ENCODE data around the gene CPT1C. TPM values are rescaled to one million over a fixed set of nuclear protein-coding genes. Genes with fewer than 3 reads are reported as not detected.
A peak's percentile ranks its signal among the peaks of the same experiment; 100 is the strongest.

The CPT1C gene
- total RNA-seq, 1 experiment from 2014 or later: 20.4 TPM

DNA sequence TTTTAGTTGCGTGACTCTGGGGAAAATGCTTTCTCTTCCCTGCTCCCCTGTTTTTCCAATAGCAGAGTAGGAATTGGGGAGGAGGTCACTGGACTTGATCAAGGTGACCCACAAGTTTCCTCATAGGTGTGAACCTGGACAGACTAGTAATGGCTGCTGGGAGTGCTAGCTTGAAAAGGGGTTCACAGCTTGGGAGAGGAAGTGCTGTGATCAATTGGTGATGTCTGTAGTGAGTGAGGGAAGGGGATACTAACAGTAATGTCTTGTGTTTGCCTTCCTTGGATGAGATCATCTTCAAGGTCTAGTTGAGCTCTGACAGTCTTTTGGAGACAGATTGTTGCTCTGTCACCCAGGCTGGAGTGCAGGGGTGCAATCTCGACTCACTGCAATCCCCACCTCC is 23.4 kb upstream of the CPT1C start:
- H3K27me3 ChIP-seq: no peaks in the 10 kb centered on the region
- no peaks in the 10 kb centered on the region for H3K9me3 ChIP-seq (replicated peaks)
- peaks cover 3% of the 10 kb centered on the region for H3K36me3 ChIP-seq
- H3K4me3 ChIP-seq: no peak overlapping the region
- no peak for DNase-seq
- H3K27ac ChIP-seq: no peak overlapping the region
- 0 out of 2 replicates have a peak, but pooled peaks cover 3% of the 10 kb centered on the region for H3K4me1 ChIP-seq

- Histone ChIP-seq H3K4me3 (no peak overlapping the region), H3K9me3 (replicated peaks) (no peaks in the 10 kb centered on the region), H3K27ac (no peak overlapping the region), H3K4me1 (no peaks in the 10 kb centered on the region), H3K36me3 (peaks cover 3% of the 10 kb centered on the region), H3K27me3 (no peaks in the 10 kb centered on the region)
- no peak for DNase-seq
Measured at GRCh38 chr19:49669516-49669915, 21.4 kb upstream of the CPT1C start.

GRCh38 chr19:49672131-49672919 is 18.6 kb upstream of the CPT1C start:
- no peaks in the 10 kb centered on the region for H3K4me1 ChIP-seq
- no peak overlapping the region for H3K27ac ChIP-seq
- no peaks in the 10 kb centered on the region for H3K27me3 ChIP-seq
- no peak overlapping the region for H3K4me3 ChIP-seq
- peak; percentile 65 to 72 for DNase-seq
- no peaks in the 10 kb centered on the region for H3K9me3 ChIP-seq (replicated peaks)
- H3K36me3 ChIP-seq: peaks cover 3% of the 10 kb centered on the region

DNA sequence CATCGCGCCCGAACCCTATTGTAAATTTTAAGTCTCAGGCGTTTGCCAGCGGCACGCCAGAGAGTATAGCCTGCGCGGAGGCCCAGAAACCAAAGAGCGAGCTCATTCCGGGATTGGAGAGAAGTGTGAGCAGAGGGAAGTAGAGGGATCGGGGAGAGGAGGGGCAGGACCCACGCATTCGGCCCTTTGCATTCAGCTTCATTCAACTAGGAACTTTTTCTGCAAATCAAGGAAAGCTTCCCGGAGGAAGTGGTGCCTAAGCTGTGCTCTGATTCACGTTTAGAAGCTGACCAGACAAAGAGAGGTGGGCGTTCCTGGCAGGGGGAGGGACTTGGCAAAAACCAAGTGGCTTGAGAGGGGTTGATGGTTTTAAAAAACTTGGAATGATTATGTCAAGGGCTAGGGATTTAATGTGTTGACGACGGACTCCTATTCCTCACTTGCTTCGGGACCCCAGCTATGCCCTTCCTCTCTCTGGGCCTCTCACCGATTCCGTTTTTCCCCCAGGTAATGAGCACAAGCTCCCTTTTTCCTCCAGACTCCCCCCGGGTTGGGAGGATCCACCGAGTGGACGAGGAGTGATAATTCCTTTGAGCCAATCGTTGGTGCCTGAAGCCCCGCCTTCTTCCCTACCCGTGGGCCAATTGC is 14.7 kb upstream of the CPT1C start:
- H3K4me3 ChIP-seq: peak overlapping the region; percentile 94
- peaks cover 18% of the 10 kb centered on the region for H3K4me1 ChIP-seq
- no peaks in the 10 kb centered on the region for H3K27me3 ChIP-seq
- peaks cover 11% of the 10 kb centered on the region for H3K36me3 ChIP-seq
- H3K27ac ChIP-seq: peak overlapping the region; percentile 98
- peak in 1 of 2 experiments; percentile 84 for DNase-seq
- no peaks in the 10 kb centered on the region for H3K9me3 ChIP-seq (replicated peaks)

DNA sequence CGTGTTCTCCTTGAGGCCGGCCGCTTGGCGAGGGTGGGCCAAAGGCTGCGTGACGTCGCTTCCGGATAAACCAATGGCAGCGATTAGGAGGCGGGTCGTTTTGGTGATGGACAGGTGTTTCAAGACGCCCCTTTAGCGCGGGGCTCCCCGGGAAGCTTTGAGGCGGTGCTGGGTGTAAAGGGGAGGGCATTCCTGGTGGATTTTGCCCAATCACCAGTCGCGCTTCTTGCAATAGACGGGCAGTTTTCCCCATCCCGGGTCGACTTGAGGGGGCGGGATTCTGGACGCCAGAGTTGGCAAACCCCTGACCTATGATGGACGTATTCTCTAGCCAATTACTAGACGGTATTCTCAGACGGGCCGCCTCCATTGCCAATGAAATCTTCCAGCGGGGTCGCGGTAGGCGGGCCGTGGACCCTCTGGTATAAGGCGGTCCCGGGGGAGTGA is 14.1 kb upstream of the CPT1C start:
- Histone ChIP-seq H3K27me3 (no peaks in the 10 kb centered on the region), H3K4me3 (peak overlapping the region; percentile 94), H3K36me3 (peaks cover 16% of the 10 kb centered on the region), H3K4me1 (peaks cover 18% of the 10 kb centered on the region), H3K9me3 (replicated peaks) (no peaks in the 10 kb centered on the region), H3K27ac (peak overlapping the region; percentile 98)
- peak; percentile 100 for DNase-seq

GRCh38 chr19:49677231-49677900 is 13.6 kb upstream of the CPT1C start, which contains the start of gene PRMT1:
TSS of gene PRMT1 (plus strand) at chr19:49677271. CDS start at chr19:49677281, 10 bp downstream.
- Histone ChIP-seq H3K4me1 (peaks cover 18% of the 10 kb centered on the region), H3K9me3 (replicated peaks) (no peaks in the 10 kb centered on the region), H3K36me3 (peaks cover 22% of the 10 kb centered on the region), H3K27ac (peak within 1 kb of the TSS; percentile 98), H3K27me3 (no peaks in the 10 kb centered on the region), H3K4me3 (peak within 1 kb of the TSS; percentile 94)
- peak; percentile 67 to 68 for DNase-seq

DNA sequence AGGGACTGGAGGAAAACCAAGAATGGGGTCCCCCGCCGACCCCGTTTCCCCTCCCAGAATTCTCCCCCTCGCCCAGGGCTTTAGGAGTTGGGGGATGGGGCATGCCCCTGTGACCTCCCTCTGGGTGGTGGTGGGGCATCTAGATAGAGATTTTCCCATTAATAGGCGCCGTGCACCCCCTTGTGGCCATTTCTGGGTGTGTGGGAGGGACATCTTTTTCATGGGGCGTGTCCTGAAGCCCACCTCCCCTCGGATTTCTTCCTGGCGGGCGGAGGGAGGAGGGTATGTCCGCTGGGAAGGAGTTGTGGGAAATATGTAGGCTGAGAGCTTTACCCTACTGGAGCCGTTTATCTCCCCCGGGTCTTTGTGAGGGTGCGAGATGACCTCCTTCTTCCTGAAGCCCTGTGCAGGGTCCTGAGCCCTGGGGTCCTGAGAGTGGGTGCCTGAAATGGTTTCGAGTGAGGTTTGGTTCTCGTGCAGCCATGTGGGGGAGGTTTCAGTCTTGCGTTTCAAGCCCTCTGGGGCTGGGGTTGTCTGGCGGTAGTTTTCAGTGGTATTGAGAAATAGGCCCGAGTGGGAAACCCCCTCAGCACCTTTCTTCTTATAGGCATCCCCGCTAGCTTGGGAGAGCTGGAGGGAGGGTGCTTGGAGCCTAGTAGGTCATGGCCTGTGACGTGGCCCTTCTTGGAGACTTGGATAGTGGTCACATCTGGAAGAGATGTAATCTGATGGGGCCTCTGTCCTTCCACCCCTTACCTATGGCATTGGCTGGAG is 12.8 kb upstream of the CPT1C start:
- H3K4me3 ChIP-seq: peak overlapping the region; percentile 94
- H3K9me3 ChIP-seq (replicated peaks): no peaks in the 10 kb centered on the region
- peak; percentile 87 to 93 for DNase-seq
- no peaks in the 10 kb centered on the region for H3K27me3 ChIP-seq
- peaks cover 29% of the 10 kb centered on the region for H3K36me3 ChIP-seq
- peak overlapping the region; percentile 98 for H3K27ac ChIP-seq
- H3K4me1 ChIP-seq: peaks cover 18% of the 10 kb centered on the region

GRCh38 chr19:49678985-49679770 is 11.7 kb upstream of the CPT1C start:
- peak overlapping the region; percentile 50 for H3K27ac ChIP-seq

DNA sequence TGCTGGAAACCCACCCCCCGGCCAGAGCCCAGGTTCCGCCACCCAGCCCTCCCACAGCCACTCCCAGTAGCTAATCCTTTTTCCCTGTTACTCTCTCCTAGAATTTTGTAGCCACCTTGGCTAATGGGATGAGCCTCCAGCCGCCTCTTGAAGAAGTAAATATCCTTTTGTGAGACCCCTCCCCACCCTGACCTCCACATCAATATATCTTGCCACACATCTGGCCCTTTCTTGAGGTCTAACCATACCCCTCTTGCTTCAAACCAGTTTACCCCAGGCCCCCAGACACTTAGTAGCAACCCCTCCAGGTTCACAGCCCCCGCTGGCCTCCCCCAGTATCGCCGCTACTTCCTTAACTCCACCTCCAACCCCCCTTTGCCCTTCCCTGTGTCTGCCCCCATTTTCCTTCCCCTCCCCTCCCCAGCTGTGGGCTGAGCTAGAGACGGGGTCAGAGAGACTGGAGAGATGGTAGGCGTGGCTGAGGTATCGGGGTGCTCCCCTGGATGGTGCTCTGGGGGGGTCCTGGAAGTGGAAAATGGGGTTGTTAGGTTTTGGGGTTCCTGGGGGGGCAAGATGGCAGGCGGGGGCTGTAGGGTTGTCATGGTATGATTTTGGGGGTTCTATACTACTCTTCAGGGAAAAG is 11.0 kb upstream of the CPT1C start:
- H3K4me1 ChIP-seq: peaks cover 18% of the 10 kb centered on the region
- no peaks in the 10 kb centered on the region for H3K27me3 ChIP-seq
- peak in 1 of 2 experiments; percentile 41 for DNase-seq
- H3K27ac ChIP-seq: peak overlapping the region; percentile 50
- peak overlapping the region; percentile 94 for H3K4me3 ChIP-seq
- H3K36me3 ChIP-seq: peaks cover 46% of the 10 kb centered on the region
- no peaks in the 10 kb centered on the region for H3K9me3 ChIP-seq (replicated peaks)

More at GRCh38 chr19:49678985-49679770, 11.7 kb upstream of the CPT1C start:
- DNase-seq: peak; percentile 78 to 83
- Histone ChIP-seq H3K4me1 (peaks cover 18% of the 10 kb centered on the region), H3K27me3 (no peaks in the 10 kb centered on the region), H3K4me3 (peak overlapping the region; percentile 94), H3K9me3 (replicated peaks) (no peaks in the 10 kb centered on the region), H3K36me3 (peaks cover 39% of the 10 kb centered on the region)

- no peaks in the 10 kb centered on the region for H3K9me3 ChIP-seq (replicated peaks)
- H3K27ac ChIP-seq: peak overlapping the region; percentile 50; the same call in 1 of the 2 replicates
- peaks cover 18% of the 10 kb centered on the region for H3K4me1 ChIP-seq
- H3K36me3 ChIP-seq: peaks cover 53% of the 10 kb centered on the region
- H3K4me3 ChIP-seq: peak overlapping the region; percentile 94; the same call in 1 of the 2 replicates
- no peaks in the 10 kb centered on the region for H3K27me3 ChIP-seq
- DNase-seq: peak; percentile 92 to 95
Measured at GRCh38 chr19:49680421-49681351, 10.2 kb upstream of the CPT1C start.

DNA sequence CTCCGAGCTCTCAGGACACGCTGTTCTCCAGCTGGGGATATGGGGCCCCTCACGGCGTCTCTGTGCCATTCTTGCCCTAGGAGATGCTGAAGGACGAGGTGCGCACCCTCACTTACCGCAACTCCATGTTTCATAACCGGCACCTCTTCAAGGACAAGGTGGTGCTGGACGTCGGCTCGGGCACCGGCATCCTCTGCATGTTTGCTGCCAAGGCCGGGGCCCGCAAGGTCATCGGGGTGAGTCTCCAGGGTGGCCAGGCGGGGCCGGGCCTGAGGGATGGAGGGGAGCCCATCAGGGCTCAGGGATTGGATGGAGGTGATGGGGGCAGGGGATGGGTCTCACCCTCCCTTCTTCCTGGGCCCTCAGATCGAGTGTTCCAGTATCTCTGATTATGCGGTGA is 9.1 kb upstream of the CPT1C start:
- H3K9me3 ChIP-seq (replicated peaks): no peaks in the 10 kb centered on the region
- H3K4me1 ChIP-seq: peaks cover 18% of the 10 kb centered on the region

DNA sequence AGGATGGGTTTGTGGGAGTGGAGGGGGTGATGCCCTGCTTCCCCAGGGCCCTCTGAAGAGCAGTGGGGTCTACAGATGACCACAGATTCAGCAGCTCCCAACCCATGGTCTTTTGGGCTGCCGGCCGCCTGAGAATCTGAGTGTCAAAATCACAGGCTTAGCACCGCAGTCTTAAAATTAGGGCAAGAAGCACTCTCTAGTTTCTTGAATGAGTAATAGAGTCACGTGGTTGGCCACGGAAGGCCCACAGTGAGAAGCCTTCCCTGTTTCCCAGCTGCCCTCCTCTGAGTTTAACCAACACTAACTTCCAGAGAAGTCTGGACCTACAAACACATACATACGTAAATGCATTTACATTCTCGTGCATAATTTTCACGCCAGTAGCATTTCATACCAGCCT is 8.6 kb upstream of the CPT1C start:
- Histone ChIP-seq H3K27me3 (no peaks in the 10 kb centered on the region), H3K36me3 (peaks cover 64% of the 10 kb centered on the region), H3K9me3 (replicated peaks) (no peaks in the 10 kb centered on the region), H3K27ac (no peak overlapping the region), H3K4me1 (peaks cover 18% of the 10 kb centered on the region), H3K4me3 (no peak overlapping the region)
- DNase-seq: no peak

More for the DNA sequence above, 9.1 kb upstream of the CPT1C start:
- Histone ChIP-seq H3K27me3 (no peaks in the 10 kb centered on the region), H3K4me3 (no peak overlapping the region), H3K36me3 (peaks cover 60% of the 10 kb centered on the region), H3K27ac (no peak overlapping the region)
- no peak for DNase-seq
